Progenitor cell of endocrine pancreas (in vitro differentiated cells): ENCODE results near the gene VDR. TPM values are rescaled to one million over a fixed set of nuclear protein-coding genes. Genes with fewer than 3 reads are reported as not detected.

ENCODE experiments used
- DNase-seq: peaks from one replicate; pipeline ENCODE4 v3.0.0; 2021; ENCODE audit warnings: low spot score; ENCODE audit not compliant: unreplicated experiment
- H3K27ac Mint-ChIP-seq: 2 replicates; pipeline ENCODE4 v1.8.0; 2021; ENCODE audit warnings: mild to moderate bottlenecking, moderate library complexity, mixed read lengths
- H3K27me3 Mint-ChIP-seq: 2 replicates; pipeline ENCODE4 v1.8.0; 2021; ENCODE audit warnings: mixed read lengths
- H3K36me3 Mint-ChIP-seq: 2 replicates; pipeline ENCODE4 v1.8.0; 2022; ENCODE audit warnings: mixed read lengths; ENCODE audit not compliant: insufficient read depth
- H3K4me1 Mint-ChIP-seq: 2 replicates; pipeline ENCODE4 v1.8.0; 2021; ENCODE audit warnings: low read depth, mixed read lengths
- H3K4me3 Mint-ChIP-seq: 2 replicates; pipeline ENCODE4 v1.8.0; 2021; ENCODE audit warnings: low read depth, mild to moderate bottlenecking, moderate library complexity, mixed read lengths
- H3K9me3 Mint-ChIP-seq: 2 replicates; pipeline ENCODE4 v1.8.0; 2021; ENCODE audit warnings: low read depth, mixed read lengths
- CTCF ChIP-seq: fragments of 200-600 bp; sonication (generic); IDR thresholded peaks from one replicate; pipeline ENCODE4 v1.5.0; 2021; ENCODE audit warnings: antibody characterized with exemption, mild to moderate bottlenecking; ENCODE audit not compliant: unreplicated experiment
- total RNA-seq: library from RNA; stranded (reverse); gene quantifications from 2 replicates; pipeline ENCODE4 v1.2.1, GENCODE V29; 2021

VDR gene
- total RNA-seq, 1 donor from 2014 or later: 0.31 TPM

- no peak for DNase-seq
- peaks cover 1% of the 10 kb centered on the region for H3K36me3 Mint-ChIP-seq
- no peaks in the 10 kb centered on the region for H3K27me3 Mint-ChIP-seq
- no peak overlapping the region for H3K27ac Mint-ChIP-seq
- no peak for TF ChIP-seq CTCF
- no peak overlapping the region for H3K4me3 Mint-ChIP-seq
- H3K4me1 Mint-ChIP-seq: peaks cover 7% of the 10 kb centered on the region
- H3K9me3 Mint-ChIP-seq: no peaks in the 10 kb centered on the region
Observed at GRCh38 chr12:47799357-47799955, 105.3 kb downstream of the VDR start.

- H3K27me3 Mint-ChIP-seq: no peaks in the 10 kb centered on the region
- H3K27ac Mint-ChIP-seq: no peak overlapping the region
- DNase-seq: no peak
- H3K36me3 Mint-ChIP-seq: peaks cover 4% of the 10 kb centered on the region
- H3K4me1 Mint-ChIP-seq: peaks cover 5% of the 10 kb centered on the region
- H3K4me3 Mint-ChIP-seq: no peak overlapping the region
- H3K9me3 Mint-ChIP-seq: no peaks in the 10 kb centered on the region
- no peak for TF ChIP-seq CTCF
Observed at GRCh38 chr12:47798382-47798948, 106.3 kb downstream of the VDR start.

GRCh38 chr12:47797441-47797840 lies 107.4 kb downstream of the VDR start:
- no peak for DNase-seq

GRCh38 chr12:47795814-47796411 lies 108.9 kb downstream of the VDR start:
- Mint-ChIP-seq H3K9me3 (no peaks in the 10 kb centered on the region), H3K4me3 (no peak overlapping the region), H3K4me1 (peaks cover 2% of the 10 kb centered on the region), H3K36me3 (peaks cover 5% of the 10 kb centered on the region), H3K27me3 (no peaks in the 10 kb centered on the region), H3K27ac (no peak overlapping the region)
- no peak for TF ChIP-seq CTCF
- DNase-seq: no peak

More at GRCh38 chr12:47797441-47797840, 107.4 kb downstream of the VDR start:
- no peaks in the 10 kb centered on the region for H3K27me3 Mint-ChIP-seq
- H3K36me3 Mint-ChIP-seq: peaks cover 5% of the 10 kb centered on the region
- H3K9me3 Mint-ChIP-seq: no peaks in the 10 kb centered on the region
- no peak overlapping the region for H3K4me3 Mint-ChIP-seq
- H3K27ac Mint-ChIP-seq: peak overlapping the region; percentile 71
- peaks cover 4% of the 10 kb centered on the region for H3K4me1 Mint-ChIP-seq
- TF ChIP-seq CTCF: peak; percentile 56

GRCh38 chr12:47795121-47795813 lies 109.5 kb downstream of the VDR start:
- Mint-ChIP-seq H3K4me3 (no peak overlapping the region), H3K27ac (no peak overlapping the region), H3K36me3 (peaks cover 6% of the 10 kb centered on the region), H3K4me1 (peaks cover 2% of the 10 kb centered on the region), H3K27me3 (no peaks in the 10 kb centered on the region), H3K9me3 (no peaks in the 10 kb centered on the region)
- DNase-seq: no peak
- no peak for TF ChIP-seq CTCF
